Measurements from ENCODE around the gene VSTM2L. TPM values are rescaled to one million over a fixed set of nuclear protein-coding genes. Genes with fewer than 3 reads are reported as not detected.

Gene VSTM2L
- total and polyA plus RNA-seq, 2 of the 13 experiments (the other 11 are each of a cell fraction or from before 2014, with no cell fraction given): not detected

DNA sequence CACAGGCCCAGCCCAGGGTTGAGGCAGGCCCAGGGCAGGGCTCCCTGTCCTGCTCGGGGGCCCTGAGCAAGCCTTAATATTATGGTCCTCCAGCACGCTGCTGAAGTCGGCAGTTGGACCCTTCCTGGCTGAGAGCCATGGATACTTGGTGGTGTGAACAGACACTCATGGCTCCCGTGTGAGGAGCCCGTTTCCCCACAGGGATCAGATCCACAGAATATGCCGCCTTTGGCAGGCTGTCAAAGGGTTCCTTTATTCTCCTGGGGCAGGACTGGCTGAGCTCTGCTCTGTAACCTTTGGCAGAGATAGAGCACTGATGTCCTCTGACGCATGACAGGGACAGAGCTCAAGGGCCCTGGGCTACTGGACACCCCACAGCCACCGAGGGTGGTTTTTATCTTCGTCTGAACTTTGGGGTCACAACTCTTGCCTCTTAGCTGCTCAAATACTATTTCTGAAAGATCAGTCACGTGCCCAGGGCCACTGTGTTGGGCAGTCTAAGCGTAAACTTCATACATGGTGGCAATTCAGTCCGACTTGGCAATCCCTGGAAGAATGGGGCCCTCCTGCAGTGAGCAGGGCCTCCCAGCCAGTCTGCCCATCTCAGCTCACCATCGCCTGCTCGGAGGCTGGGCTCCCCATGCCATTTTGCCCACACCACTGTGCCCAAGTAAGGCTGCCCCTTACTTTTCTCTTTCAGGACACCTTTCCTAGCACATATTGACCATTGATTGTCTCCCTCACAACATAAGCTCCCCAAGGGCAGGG, 81.3 kb downstream of the VSTM2L start (continued):
- TF ChIP-seq, protein P1, sequence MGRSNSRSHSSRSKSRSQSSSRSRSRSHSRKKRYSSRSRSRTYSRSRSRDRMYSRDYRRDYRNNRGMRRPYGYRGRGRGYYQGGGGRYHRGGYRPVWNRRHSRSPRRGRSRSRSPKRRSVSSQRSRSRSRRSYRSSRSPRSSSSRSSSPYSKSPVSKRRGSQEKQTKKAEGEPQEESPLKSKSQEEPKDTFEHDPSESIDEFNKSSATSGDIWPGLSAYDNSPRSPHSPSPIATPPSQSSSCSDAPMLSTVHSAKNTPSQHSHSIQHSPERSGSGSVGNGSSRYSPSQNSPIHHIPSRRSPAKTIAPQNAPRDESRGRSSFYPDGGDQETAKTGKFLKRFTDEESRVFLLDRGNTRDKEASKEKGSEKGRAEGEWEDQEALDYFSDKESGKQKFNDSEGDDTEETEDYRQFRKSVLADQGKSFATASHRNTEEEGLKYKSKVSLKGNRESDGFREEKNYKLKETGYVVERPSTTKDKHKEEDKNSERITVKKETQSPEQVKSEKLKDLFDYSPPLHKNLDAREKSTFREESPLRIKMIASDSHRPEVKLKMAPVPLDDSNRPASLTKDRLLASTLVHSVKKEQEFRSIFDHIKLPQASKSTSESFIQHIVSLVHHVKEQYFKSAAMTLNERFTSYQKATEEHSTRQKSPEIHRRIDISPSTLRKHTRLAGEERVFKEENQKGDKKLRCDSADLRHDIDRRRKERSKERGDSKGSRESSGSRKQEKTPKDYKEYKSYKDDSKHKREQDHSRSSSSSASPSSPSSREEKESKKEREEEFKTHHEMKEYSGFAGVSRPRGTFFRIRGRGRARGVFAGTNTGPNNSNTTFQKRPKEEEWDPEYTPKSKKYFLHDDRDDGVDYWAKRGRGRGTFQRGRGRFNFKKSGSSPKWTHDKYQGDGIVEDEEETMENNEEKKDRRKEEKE (IDR thresholded peaks at IDR 0.05): no peak
- TF ChIP-seq ZNF782 (CRISPR knock-in tag; IDR thresholded peaks at IDR 0.05; ENCODE audit: borderline replicate concordance) (no peak), KDM1A (CRISPR knock-in tag; IDR thresholded peaks at IDR 0.05) (no peak), ERF (CRISPR knock-in tag; IDR thresholded peaks at IDR 0.05) (peak; percentile 40; the same call in 1 of the 2 replicates), KDM6A (CRISPR knock-in tag; IDR thresholded peaks at IDR 0.05; ENCODE audit: low read depth) (peak; percentile 37; the same call in 1 of the 2 replicates), ZNF383 (CRISPR knock-in tag; IDR thresholded peaks at IDR 0.05; ENCODE audit: borderline replicate concordance) (no peak), ZNF547 (CRISPR knock-in tag; IDR thresholded peaks at IDR 0.05) (no peak), ZNF776 (CRISPR knock-in tag; IDR thresholded peaks at IDR 0.05) (no peak), SETDB1 (CRISPR knock-in tag; IDR thresholded peaks at IDR 0.05; ENCODE audit: borderline replicate concordance) (no peak), ZNF549 (CRISPR knock-in tag; IDR thresholded peaks at IDR 0.05) (no peak), ZNF253 (CRISPR knock-in tag; IDR thresholded peaks at IDR 0.05; ENCODE audit: borderline replicate concordance) (no peak)
- TF ChIP-seq, protein P2, sequence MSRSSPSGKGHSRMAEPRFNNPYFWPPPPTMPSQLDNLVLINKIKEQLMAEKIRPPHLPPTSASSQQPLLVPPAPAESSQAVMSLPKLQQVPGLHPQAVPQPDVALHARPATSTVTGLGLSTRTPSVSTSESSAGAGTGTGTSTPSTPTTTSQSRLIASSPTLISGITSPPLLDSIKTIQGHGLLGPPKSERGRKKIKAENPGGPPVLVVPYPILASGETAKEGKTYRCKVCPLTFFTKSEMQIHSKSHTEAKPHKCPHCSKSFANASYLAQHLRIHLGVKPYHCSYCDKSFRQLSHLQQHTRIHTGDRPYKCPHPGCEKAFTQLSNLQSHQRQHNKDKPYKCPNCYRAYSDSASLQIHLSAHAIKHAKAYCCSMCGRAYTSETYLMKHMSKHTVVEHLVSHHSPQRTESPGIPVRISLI (CRISPR knock-in tag; IDR thresholded peaks at IDR 0.05; ENCODE audit: borderline replicate concordance): no peak; the same call in 1 of the 2 replicates

Measured in HepG2 (cell line).